Natural killer cell (primary cell): ENCODE data around the gene IDE. TPM values are rescaled to one million over a fixed set of nuclear protein-coding genes. Genes with fewer than 3 reads are reported as not detected.
A peak's percentile ranks its signal among the peaks of the same experiment; 100 is the strongest.

Experiments
- ATAC-seq, 3 donors: fragments of 150-1000 bp in 2 of 3; fragments of 200-7000 bp in 1 of 3; cut with Tn5 transposase; 1 replicate in 1 of 3; 2 replicates in 2 of 3; pipeline ENCODE4 v1.10.0; 2021; ENCODE audit warnings: mild to moderate bottlenecking in 2 of 3, moderate library complexity in 2 of 3
- DNase-seq, 2 donors: peaks; one replicate each; pipeline versions ENCODE4 v3.0.0 to v3.0.0-alpha.2; 2013 to 2021; ENCODE audit warnings: mixed read lengths in 1 of 2
- H3K27ac ChIP-seq: one replicate; pipeline ENCODE4 v1.5.1; 2013; ENCODE audit warnings: mild to moderate bottlenecking, low read length
- H3K27me3 ChIP-seq: one replicate; pipeline ENCODE4 v1.6.1; 2013; ENCODE audit warnings: low read length; ENCODE audit not compliant: control insufficient read depth, insufficient read depth
- H3K36me3 ChIP-seq: one replicate; pipeline ENCODE4 v1.6.1; 2013; ENCODE audit warnings: low read length; ENCODE audit not compliant: control insufficient read depth, insufficient read depth
- H3K4me1 ChIP-seq: one replicate; pipeline ENCODE4 v1.6.1; 2013; ENCODE audit warnings: low read length; ENCODE audit not compliant: control insufficient read depth, insufficient read depth
- H3K4me3 ChIP-seq: one replicate; pipeline ENCODE4 v1.5.1; 2013; ENCODE audit warnings: low read length
- H3K9me3 ChIP-seq: one replicate; pipeline ENCODE4 v1.6.1; 2013; ENCODE audit warnings: low read length; ENCODE audit not compliant: control insufficient read depth, insufficient read depth
- H3K27ac Mint-ChIP-seq, 2 donors: one replicate each; pipeline ENCODE4 v1.8.0; 2022; ENCODE audit warnings: mild to moderate bottlenecking in 2 of 2, mixed read lengths in 2 of 2, moderate library complexity in 1 of 2
- H3K27me3 Mint-ChIP-seq, 2 donors: one replicate each; pipeline ENCODE4 v1.8.0; 2022; ENCODE audit warnings: low read depth in 2 of 2, mixed read lengths in 2 of 2
- H3K36me3 Mint-ChIP-seq: one replicate; pipeline ENCODE4 v1.8.0; 2022; ENCODE audit warnings: mixed read lengths
- H3K4me1 Mint-ChIP-seq, 2 donors: one replicate each; pipeline ENCODE4 v1.8.0; 2022; ENCODE audit warnings: mixed read lengths in 2 of 2
- H3K4me3 Mint-ChIP-seq: one replicate; pipeline ENCODE4 v1.8.0; 2022; ENCODE audit warnings: mild to moderate bottlenecking, moderate library complexity, mixed read lengths
- H3K9me3 Mint-ChIP-seq, 2 donors: one replicate each; pipeline ENCODE4 v1.8.0; 2022; ENCODE audit warnings: mixed read lengths in 2 of 2
- WGBS: methylation state at CpG from one replicate; pipeline ENCODE4 v1.1.7; 2013; ENCODE audit warnings: missing lambda C conversion rate; ENCODE audit not compliant: insufficient coverage; 5-methylcytosine and 5-hydroxymethylcytosine counted together
- intact Hi-C: fragments of 100-400 bp; cut with micrococcal nuclease; formaldehyde crosslinking; loops from one replicate; pipeline ENCODE4 v1.14.2; 2022
- total RNA-seq, 4 donors: library from RNA; stranded (reverse); fragments of 120-200 nt in 1 of 4; gene quantifications; one replicate each; pipeline versions ENCODE4 v1.2.3 to v1.2.4, GENCODE V29; 2013 to 2022
- TF ChIP-seq, protein P1 (sequence below): fragments of 200-600 bp; IDR thresholded peaks from one replicate; pipeline ENCODE4 v1.8.0; 2022; ENCODE audit warnings: antibody characterized with exemption

IDE gene
- total RNA-seq, 3 donors from 2014 or later (not counting 1 experiment from before 2014, with no cell fraction given) = 18.2 to 23.5 (median 21.8) TPM

DNA sequence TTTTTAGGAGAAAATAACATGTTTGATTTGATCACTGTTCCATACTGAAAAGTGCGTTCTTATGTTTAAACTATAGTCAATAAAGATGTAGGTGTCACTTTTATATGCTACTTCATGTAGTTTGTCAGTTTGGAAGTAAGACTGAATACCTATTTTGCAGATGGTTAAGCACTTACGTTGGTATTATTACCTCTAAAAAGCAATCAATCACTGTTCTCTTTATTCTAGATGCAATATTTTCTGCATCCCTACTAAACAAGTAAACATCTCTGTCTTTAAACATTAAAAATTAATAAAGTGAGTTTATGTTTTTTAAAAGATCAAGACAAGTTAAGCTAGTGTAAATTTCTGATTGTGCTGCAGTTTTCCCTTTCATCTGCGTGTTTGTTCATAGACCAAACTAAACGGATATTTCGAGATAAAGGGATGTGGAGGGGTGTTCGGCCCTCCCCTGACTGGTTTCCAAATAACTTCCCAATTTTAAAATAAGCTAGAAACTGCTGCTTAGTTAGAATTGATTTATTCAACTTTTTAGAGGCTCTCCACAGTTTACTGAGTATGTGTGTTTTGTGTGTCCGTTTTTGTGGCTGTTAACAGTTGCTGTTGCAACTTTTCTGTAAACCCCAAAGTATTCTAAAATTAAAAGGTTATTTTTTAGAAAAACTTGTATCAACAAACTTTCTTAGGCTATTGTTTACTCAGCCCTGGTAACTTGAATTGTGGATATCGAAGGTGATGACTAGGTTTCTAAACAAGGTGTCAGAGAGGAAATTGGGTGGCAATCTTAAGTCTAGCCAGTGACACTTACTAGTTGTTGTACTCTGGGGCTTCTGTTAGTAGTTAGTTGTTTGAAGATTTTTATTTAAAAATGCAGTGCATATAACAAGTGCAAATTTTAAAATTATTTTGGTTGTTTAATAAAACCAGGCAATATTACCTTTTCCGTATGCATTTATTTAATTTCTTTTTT, 20.0 kb upstream of the IDE start:
- H3K9me3 ChIP-seq = no peaks in the 10 kb centered on the region
- ATAC-seq = no peak
- H3K4me3 ChIP-seq = peak overlapping the region; percentile 61
- Mint-ChIP-seq H3K9me3 (no peaks in the 10 kb centered on the region), H3K4me1 (peaks cover 27 to 31% of the 10 kb centered on the region in 2 donors), H3K4me3 (peak overlapping the region; percentile 99), H3K36me3 (no peaks in the 10 kb centered on the region), H3K27ac (peak overlapping the region; percentile 99 to 100), H3K27me3 (no peaks in the 10 kb centered on the region)
- no peaks in the 10 kb centered on the region for H3K27me3 ChIP-seq
- peak in 1 of 2 donors; percentile 38 for DNase-seq
- no peaks in the 10 kb centered on the region for H3K36me3 ChIP-seq
- intact Hi-C loops = loop anchor here (2.0 to 5.0 kb wide), 4 partner anchors 77 to 302 kb away; partner anchors contain the start of genes CPEB3, EXOC6 and MARCHF5
- TF ChIP-seq, protein P1, sequence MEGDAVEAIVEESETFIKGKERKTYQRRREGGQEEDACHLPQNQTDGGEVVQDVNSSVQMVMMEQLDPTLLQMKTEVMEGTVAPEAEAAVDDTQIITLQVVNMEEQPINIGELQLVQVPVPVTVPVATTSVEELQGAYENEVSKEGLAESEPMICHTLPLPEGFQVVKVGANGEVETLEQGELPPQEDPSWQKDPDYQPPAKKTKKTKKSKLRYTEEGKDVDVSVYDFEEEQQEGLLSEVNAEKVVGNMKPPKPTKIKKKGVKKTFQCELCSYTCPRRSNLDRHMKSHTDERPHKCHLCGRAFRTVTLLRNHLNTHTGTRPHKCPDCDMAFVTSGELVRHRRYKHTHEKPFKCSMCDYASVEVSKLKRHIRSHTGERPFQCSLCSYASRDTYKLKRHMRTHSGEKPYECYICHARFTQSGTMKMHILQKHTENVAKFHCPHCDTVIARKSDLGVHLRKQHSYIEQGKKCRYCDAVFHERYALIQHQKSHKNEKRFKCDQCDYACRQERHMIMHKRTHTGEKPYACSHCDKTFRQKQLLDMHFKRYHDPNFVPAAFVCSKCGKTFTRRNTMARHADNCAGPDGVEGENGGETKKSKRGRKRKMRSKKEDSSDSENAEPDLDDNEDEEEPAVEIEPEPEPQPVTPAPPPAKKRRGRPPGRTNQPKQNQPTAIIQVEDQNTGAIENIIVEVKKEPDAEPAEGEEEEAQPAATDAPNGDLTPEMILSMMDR = no peak
- 13% methylated on average over 1 of the region's 9 CpGs for WGBS
- H3K4me1 ChIP-seq = peaks cover 21% of the 10 kb centered on the region
- H3K27ac ChIP-seq = no peak overlapping the region

DNA sequence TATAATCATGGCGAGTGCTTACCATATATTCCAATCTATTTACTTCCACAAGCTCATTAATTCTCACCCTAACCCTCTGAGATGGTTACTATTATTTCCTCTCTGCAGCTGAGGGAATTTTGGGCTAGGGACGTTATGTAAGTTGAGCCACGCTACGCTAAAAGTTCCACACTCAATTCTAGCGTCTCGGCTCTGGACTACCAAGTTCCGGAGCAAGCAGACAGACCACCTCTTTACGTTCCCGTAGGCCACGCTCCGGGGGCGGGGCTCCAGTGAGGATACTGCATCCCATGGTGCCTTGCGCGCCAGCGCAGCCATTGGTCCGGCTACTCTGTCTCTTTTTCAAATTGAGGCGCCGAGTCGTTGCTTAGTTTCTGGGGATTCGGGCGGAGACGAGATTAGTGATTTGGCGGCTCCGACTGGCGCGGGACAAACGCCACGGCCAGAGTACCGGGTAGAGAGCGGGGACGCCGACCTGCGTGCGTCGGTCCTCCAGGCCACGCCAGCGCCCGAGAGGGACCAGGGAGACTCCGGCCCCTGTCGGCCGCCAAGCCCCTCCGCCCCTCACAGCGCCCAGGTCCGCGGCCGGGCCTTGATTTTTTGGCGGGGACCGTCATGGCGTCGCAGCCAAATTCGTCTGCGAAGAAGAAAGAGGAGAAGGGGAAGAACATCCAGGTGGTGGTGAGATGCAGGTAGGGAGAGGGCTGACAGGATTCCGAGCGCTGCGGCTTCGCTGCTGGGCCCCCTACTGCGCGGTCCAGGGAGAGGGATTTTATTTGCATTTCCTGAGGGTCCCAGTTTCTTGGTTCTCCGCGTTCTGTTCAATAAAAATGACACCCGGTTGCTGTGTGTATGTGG, 19.1 kb upstream of the IDE start, which contains the start of gene KIF11:
Gene KIF11, plus strand, starts transcription at position 370 of the 858 bp plus-strand sequence. Its CDS starts 246 bp downstream, at position 616.
- H3K27ac ChIP-seq = peak within 1 kb of the TSS; percentile 100
- DNase-seq (peak; percentile 97), ATAC-seq (peak; percentile 82 to 93 (median 82))
- Mint-ChIP-seq H3K27me3 (no peaks in the 10 kb centered on the region), H3K9me3 (no peaks in the 10 kb centered on the region), H3K4me1 (peaks cover 27 to 31% of the 10 kb centered on the region in 2 donors), H3K36me3 (no peaks in the 10 kb centered on the region), H3K4me3 (peak within 1 kb of the TSS; percentile 99), H3K27ac (peak within 1 kb of the TSS; percentile 99 to 100)
- no peaks in the 10 kb centered on the region for H3K27me3 ChIP-seq
- TF ChIP-seq, protein P1 = no peak
- WGBS = under 1% methylated on average over 61 of the region's 61 CpGs
- H3K9me3 ChIP-seq = no peaks in the 10 kb centered on the region
- H3K4me1 ChIP-seq = peaks cover 21% of the 10 kb centered on the region
- H3K36me3 ChIP-seq = no peaks in the 10 kb centered on the region
- peak within 1 kb of the TSS; percentile 61 for H3K4me3 ChIP-seq
- intact Hi-C loops = loop anchor here (2.0 to 5.0 kb wide), 4 partner anchors 76 to 301 kb away; partner anchors contain the start of genes CPEB3, EXOC6 and MARCHF5

- peak; percentile 88 to 97 for DNase-seq
- TF ChIP-seq, protein P1 = no peak
- peak; percentile 85 to 92 (median 86) for ATAC-seq
- Mint-ChIP-seq H3K4me1 (peaks cover 27 to 31% of the 10 kb centered on the region in 2 donors), H3K4me3 (peak overlapping the region; percentile 99), H3K27me3 (no peaks in the 10 kb centered on the region), H3K9me3 (no peaks in the 10 kb centered on the region), H3K27ac (peak overlapping the region; percentile 99 to 100), H3K36me3 (no peaks in the 10 kb centered on the region)
- intact Hi-C loops = loop anchor here (1.0 to 5.0 kb wide), 5 partner anchors 17 to 299 kb away; partner anchors contain the start of genes CPEB3, EXOC6, IDE and MARCHF5
- peak overlapping the region; percentile 61 for H3K4me3 ChIP-seq
- no peaks in the 10 kb centered on the region for H3K36me3 ChIP-seq
- under 1% methylated on average over 37 of the region's 38 CpGs for WGBS
- H3K27ac ChIP-seq = peak overlapping the region; percentile 100
- no peaks in the 10 kb centered on the region for H3K9me3 ChIP-seq
- peaks cover 21% of the 10 kb centered on the region for H3K4me1 ChIP-seq
- H3K27me3 ChIP-seq = no peaks in the 10 kb centered on the region
These were observed 17.7 kb upstream of the IDE start for GRCh38 chr10:92591550-92592022.
